RPMI7951 (cell line): ENCODE results near the gene MED29. TPM values are rescaled to one million over a fixed set of nuclear protein-coding genes. Genes with fewer than 3 reads are reported as not detected.

Source experiments
- total RNA-seq: library from RNA; depleted of rRNA; stranded (reverse); fragments of >200 nt; shearing (Covaris generic); gene quantifications from 2 replicates; pipeline ENCODE4 v1.2.3, GENCODE V29; 2014; rRNA removed

Gene MED29
- total RNA-seq, 1 experiment from 2014 or later, result 22.2 TPM

Other genes starting within 250 kb of the MED29 start
- 0.10 and 0.12 TPM in 2 replicates for gene NCCRP1, start 194.4 kb upstream of the MED29 start, total RNA-seq
- not detected in 2 replicates for gene SYCN, start 187.1 kb upstream of the MED29 start, total RNA-seq
- gene IFNL3, start 146.4 kb upstream of the MED29 start, total RNA-seq, result not detected in 2 replicates
- not detected in 2 replicates for gene IFNL4, start 142.5 kb upstream of the MED29 start, total RNA-seq
- not detected in 2 replicates for gene IFNL2, start 123.0 kb upstream of the MED29 start, total RNA-seq
- gene IFNL1, start 95.0 kb upstream of the MED29 start, total RNA-seq, result not detected in 2 replicates
- under 0.01 and 0.36 TPM in 2 replicates for gene LRFN1, start 70.5 kb upstream of the MED29 start, total RNA-seq
- 0.36 and 0.59 TPM in 2 replicates for gene GMFG, start 55.3 kb upstream of the MED29 start, total RNA-seq
- gene SAMD4B, start 49.0 kb upstream of the MED29 start, total RNA-seq, result 41.5 and 48.8 TPM in 2 replicates
- gene PAF1, start 272 bp upstream of the MED29 start, total RNA-seq, result 44.3 and 59.4 TPM in 2 replicates
- gene ZFP36, start 15.5 kb downstream of the MED29 start, total RNA-seq, result 2.9 and 6.4 TPM in 2 replicates
- gene PLEKHG2, start 21.3 kb downstream of the MED29 start, total RNA-seq, result 4.8 and 13.0 TPM in 2 replicates
- 107 and 123 TPM in 2 replicates for gene RPS16, start 44.6 kb downstream of the MED29 start, total RNA-seq
- 64.7 and 67.4 TPM in 2 replicates for gene SUPT5H, start 54.2 kb downstream of the MED29 start, total RNA-seq
- gene TIMM50, start 89.5 kb downstream of the MED29 start, total RNA-seq, result 86.2 and 88.2 TPM in 2 replicates
- 0.72 and 1.5 TPM in 2 replicates for gene DLL3, start 107.6 kb downstream of the MED29 start, total RNA-seq
- not detected in 2 replicates for gene SELENOV, start 123.8 kb downstream of the MED29 start, total RNA-seq
- 5.3 and 8.8 TPM in 2 replicates for gene EID2B, start 141.5 kb downstream of the MED29 start, total RNA-seq
- gene EID2, start 148.8 kb downstream of the MED29 start, total RNA-seq, result 17.1 and 19.0 TPM in 2 replicates
- gene LGALS13, start 211.1 kb downstream of the MED29 start, total RNA-seq, result not detected in 2 replicates